ENCODE results near the gene DTX4. TPM values are rescaled to one million over a fixed set of nuclear protein-coding genes. Genes with fewer than 3 reads are reported as not detected.
A peak's percentile ranks its signal among the peaks of the same experiment; 100 is the strongest.

The DTX4 gene
- total and polyA plus RNA-seq, 2 donors, result 1.6 to 2.0 TPM

DNA sequence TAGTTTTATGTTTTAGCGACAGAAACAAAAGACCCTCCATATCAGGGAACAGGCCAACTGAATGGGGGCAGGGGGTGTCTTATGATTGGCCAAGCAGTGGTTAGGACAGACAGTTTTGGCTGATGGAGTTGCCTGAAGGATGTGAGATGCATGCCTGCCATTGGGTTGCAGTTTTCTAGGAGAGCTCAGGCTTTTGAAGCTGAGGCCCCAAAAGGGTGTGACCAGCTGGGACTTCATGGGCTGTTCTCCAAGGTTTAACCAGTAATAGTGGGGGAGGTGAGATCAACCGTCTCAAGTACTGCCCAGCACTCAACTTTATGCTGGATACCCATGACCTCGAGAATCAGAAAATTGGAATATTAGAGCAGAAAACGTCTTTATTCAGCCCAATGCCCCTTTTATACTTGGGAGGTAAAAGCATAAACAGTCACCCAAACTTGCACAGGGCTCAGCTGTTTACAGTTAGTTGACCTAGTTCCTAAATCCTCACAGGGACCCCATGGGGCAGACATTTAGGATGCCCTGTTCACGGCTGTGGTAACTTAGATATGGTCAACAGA, 13.5 kb downstream of the DTX4 start:
- DNase-seq (ENCODE audit: low read depth in 6 of 9, low spot score in 9 of 9), result no peak
- H3K4me1 ChIP-seq (ENCODE audit: control insufficient read depth in 2 of 2, insufficient read depth in 2 of 2, low read length in 2 of 2), result no peaks in the 10 kb centered on the region
- no peaks in the 10 kb centered on the region for H3K9me3 ChIP-seq (ENCODE audit: control insufficient read depth in 2 of 2, insufficient read depth in 1 of 2, low read length in 1 of 2)
- no peak overlapping the region for H3K4me3 ChIP-seq (ENCODE audit: low read length in 2 of 2)
- no peaks in the 10 kb centered on the region for H3K36me3 ChIP-seq (ENCODE audit: control insufficient read depth in 2 of 2, insufficient read depth in 2 of 2, low read length in 1 of 2)
- WGBS, result 93% methylated on average over 5 of the region's 5 CpGs
- H3K27ac ChIP-seq (ENCODE audit: low read depth in 1 of 2, low read length in 1 of 2), result no peak overlapping the region
- no peaks in the 10 kb centered on the region for H3K27me3 ChIP-seq (ENCODE audit: control insufficient read depth in 2 of 2, insufficient read depth in 1 of 2, low read length in 1 of 2)

DNA sequence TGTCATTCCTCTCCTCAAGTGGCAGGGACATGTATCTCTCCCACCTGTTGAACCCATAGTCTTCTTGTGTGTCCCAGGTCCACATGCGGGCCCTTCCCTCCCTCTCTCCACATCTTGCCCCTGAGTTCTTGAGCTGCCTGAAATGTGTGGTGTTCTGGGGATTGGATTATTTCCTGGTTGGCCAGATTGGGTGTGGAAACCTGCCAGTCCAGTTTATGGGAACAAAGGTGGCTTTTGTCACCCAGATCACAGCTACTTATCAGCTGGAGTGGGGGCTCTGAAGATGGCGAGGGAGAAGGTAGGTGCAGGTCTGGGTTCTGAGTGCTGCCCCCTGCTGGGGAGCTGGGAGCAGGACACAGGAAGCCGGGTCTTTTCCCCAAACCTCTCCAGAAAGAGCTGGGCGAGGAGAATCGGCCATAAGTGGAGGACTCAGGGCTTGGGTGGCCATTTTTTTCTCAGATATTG, 14.2 kb downstream of the DTX4 start:
- Histone ChIP-seq H3K27ac (ENCODE audit: low read depth in 1 of 2, low read length in 1 of 2) (no peak overlapping the region), H3K9me3 (ENCODE audit: control insufficient read depth in 2 of 2, insufficient read depth in 1 of 2, low read length in 1 of 2) (no peaks in the 10 kb centered on the region), H3K36me3 (ENCODE audit: control insufficient read depth in 2 of 2, insufficient read depth in 2 of 2, low read length in 1 of 2) (no peaks in the 10 kb centered on the region), H3K4me3 (ENCODE audit: low read length in 2 of 2) (no peak overlapping the region), H3K27me3 (ENCODE audit: control insufficient read depth in 2 of 2, insufficient read depth in 1 of 2, low read length in 1 of 2) (no peaks in the 10 kb centered on the region), H3K4me1 (ENCODE audit: control insufficient read depth in 2 of 2, insufficient read depth in 2 of 2, low read length in 2 of 2) (no peaks in the 10 kb centered on the region)
- WGBS, result 89% methylated on average over 5 of the region's 5 CpGs
- DNase-seq (ENCODE audit: low read depth in 6 of 9, low spot score in 9 of 9), result peak in 4 of 9 donors; percentile 22 to 50 (median 36)

DNA sequence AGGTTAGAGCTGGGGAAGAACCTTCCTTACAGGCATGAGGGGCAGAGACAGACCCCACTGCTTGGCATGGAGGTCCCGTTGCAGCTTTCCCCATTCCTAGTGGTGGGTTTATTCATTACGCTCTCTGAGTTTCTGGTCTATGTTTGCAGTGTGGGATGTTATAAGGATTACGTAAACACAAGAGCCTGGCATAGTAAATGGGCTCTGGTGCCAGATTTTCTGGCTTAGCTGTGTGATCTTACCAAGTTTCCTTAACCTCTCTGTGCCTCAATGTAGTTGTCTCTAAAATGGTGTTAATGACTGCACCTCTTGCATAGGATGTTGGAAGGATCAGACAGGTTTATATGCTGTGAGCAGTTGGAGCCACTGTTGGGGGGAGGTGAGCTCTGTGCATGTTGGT, 15.1 kb downstream of the DTX4 start:
- no peaks in the 10 kb centered on the region for H3K4me1 ChIP-seq (ENCODE audit: control insufficient read depth in 2 of 2, insufficient read depth in 2 of 2, low read length in 2 of 2)
- 97% methylated on average over 3 of the region's 3 CpGs for WGBS
- H3K4me3 ChIP-seq (ENCODE audit: low read length in 2 of 2), result no peak overlapping the region
- no peaks in the 10 kb centered on the region for H3K27me3 ChIP-seq (ENCODE audit: control insufficient read depth in 2 of 2, insufficient read depth in 1 of 2, low read length in 1 of 2)
- H3K36me3 ChIP-seq (ENCODE audit: control insufficient read depth in 2 of 2, insufficient read depth in 2 of 2, low read length in 1 of 2), result no peaks in the 10 kb centered on the region
- H3K9me3 ChIP-seq (ENCODE audit: control insufficient read depth in 2 of 2, insufficient read depth in 1 of 2, low read length in 1 of 2), result no peaks in the 10 kb centered on the region
- no peak for DNase-seq (ENCODE audit: low read depth in 6 of 9, low spot score in 9 of 9)
- H3K27ac ChIP-seq (ENCODE audit: low read depth in 1 of 2, low read length in 1 of 2), result no peak overlapping the region

DNA sequence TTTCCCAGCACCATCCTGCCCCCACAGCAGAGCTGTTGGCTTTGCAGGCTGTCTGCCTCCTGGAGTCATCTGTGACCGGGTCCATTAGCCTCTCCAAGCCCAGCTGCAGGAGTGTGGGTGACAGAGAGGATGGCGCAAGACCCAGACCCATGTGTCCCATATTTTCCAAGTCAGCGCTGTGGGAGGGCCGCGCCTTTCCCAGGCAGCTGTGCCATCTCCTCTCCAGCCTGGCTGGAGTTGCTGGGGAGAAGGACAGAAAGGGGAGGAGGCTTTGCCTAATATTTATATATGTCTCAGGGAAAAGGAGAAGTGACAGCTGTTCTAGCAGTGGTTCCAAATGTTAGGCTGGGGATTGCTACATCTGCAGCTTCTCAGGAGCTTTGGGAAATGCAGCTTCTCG, 15.7 kb downstream of the DTX4 start:
- H3K27me3 ChIP-seq (ENCODE audit: control insufficient read depth in 2 of 2, insufficient read depth in 1 of 2, low read length in 1 of 2), result no peaks in the 10 kb centered on the region
- no peak overlapping the region for H3K27ac ChIP-seq (ENCODE audit: low read depth in 1 of 2, low read length in 1 of 2)
- 93% methylated on average over 6 of the region's 6 CpGs for WGBS
- no peaks in the 10 kb centered on the region for H3K9me3 ChIP-seq (ENCODE audit: control insufficient read depth in 2 of 2, insufficient read depth in 1 of 2, low read length in 1 of 2)
- no peak for DNase-seq (ENCODE audit: low read depth in 6 of 9, low spot score in 9 of 9)
- no peaks in the 10 kb centered on the region for H3K4me1 ChIP-seq (ENCODE audit: control insufficient read depth in 2 of 2, insufficient read depth in 2 of 2, low read length in 2 of 2)
- no peak overlapping the region for H3K4me3 ChIP-seq (ENCODE audit: low read length in 2 of 2)
- no peaks in the 10 kb centered on the region for H3K36me3 ChIP-seq (ENCODE audit: control insufficient read depth in 2 of 2, insufficient read depth in 2 of 2, low read length in 1 of 2)

DNA sequence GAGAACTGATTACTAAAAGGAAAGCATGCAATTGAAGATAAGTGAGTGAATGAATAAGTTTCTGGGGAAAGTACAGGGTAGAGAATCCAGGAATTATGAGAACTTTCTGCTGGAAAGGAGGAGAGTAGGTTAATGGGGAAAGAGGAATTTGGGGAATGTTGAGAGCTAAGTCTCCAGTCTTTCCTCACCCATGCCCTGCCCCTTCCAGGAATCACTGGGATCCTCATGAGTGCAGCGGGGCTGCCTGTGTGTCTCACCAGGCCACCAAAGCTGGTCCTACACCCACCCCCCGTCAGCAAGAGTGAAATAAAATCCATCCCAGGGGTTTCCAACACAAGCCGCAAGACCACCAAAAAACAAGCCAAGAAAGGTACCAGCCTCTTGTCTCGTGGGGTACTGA, 17.0 kb downstream of the DTX4 start:
- H3K27ac ChIP-seq (ENCODE audit: low read depth in 1 of 2, low read length in 1 of 2), result no peak overlapping the region
- no peak for DNase-seq (ENCODE audit: low read depth in 6 of 9, low spot score in 9 of 9)
- H3K4me3 ChIP-seq (ENCODE audit: low read length in 2 of 2), result no peak overlapping the region
- H3K36me3 ChIP-seq (ENCODE audit: control insufficient read depth in 2 of 2, insufficient read depth in 2 of 2, low read length in 1 of 2), result no peaks in the 10 kb centered on the region
- whole genome bisulfite sequencing, result 93% methylated on average over 4 of the region's 4 CpGs
- no peaks in the 10 kb centered on the region for H3K9me3 ChIP-seq (ENCODE audit: control insufficient read depth in 2 of 2, insufficient read depth in 1 of 2, low read length in 1 of 2)
- no peaks in the 10 kb centered on the region for H3K27me3 ChIP-seq (ENCODE audit: control insufficient read depth in 2 of 2, insufficient read depth in 1 of 2, low read length in 1 of 2)
- no peaks in the 10 kb centered on the region for H3K4me1 ChIP-seq (ENCODE audit: control insufficient read depth in 2 of 2, insufficient read depth in 2 of 2, low read length in 2 of 2)

DNA sequence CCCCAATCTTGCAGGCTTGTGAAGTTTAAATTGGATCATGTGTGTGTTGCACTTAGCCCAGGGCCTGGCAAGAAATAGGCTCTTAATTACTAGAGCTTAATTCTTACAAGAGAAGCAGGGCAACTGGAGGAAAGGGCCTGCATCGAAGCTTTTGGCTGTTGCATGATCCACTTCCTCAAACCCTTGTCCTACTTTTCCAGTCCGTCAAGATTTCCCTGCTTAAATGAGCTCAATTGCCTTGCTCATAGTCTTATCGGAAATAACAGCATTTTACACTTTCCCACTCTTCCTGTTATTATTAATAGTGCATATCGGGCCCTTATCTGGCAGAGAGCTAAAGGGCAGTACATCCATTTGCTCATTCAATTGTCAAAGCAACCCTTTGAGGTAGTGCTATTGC, 18.1 kb downstream of the DTX4 start:
- 86% methylated on average over 4 of the region's 4 CpGs for WGBS
- DNase-seq (ENCODE audit: low read depth in 6 of 9, low spot score in 9 of 9), result no peak
- H3K36me3 ChIP-seq (ENCODE audit: control insufficient read depth in 2 of 2, insufficient read depth in 2 of 2, low read length in 1 of 2), result no peaks in the 10 kb centered on the region
- no peaks in the 10 kb centered on the region for H3K9me3 ChIP-seq (ENCODE audit: control insufficient read depth in 2 of 2, insufficient read depth in 1 of 2, low read length in 1 of 2)
- H3K27me3 ChIP-seq (ENCODE audit: control insufficient read depth in 2 of 2, insufficient read depth in 1 of 2, low read length in 1 of 2), result no peaks in the 10 kb centered on the region
- no peak overlapping the region for H3K27ac ChIP-seq (ENCODE audit: low read depth in 1 of 2, low read length in 1 of 2)
- H3K4me3 ChIP-seq (ENCODE audit: low read length in 2 of 2), result no peak overlapping the region
- no peaks in the 10 kb centered on the region for H3K4me1 ChIP-seq (ENCODE audit: control insufficient read depth in 2 of 2, insufficient read depth in 2 of 2, low read length in 2 of 2)

DNA sequence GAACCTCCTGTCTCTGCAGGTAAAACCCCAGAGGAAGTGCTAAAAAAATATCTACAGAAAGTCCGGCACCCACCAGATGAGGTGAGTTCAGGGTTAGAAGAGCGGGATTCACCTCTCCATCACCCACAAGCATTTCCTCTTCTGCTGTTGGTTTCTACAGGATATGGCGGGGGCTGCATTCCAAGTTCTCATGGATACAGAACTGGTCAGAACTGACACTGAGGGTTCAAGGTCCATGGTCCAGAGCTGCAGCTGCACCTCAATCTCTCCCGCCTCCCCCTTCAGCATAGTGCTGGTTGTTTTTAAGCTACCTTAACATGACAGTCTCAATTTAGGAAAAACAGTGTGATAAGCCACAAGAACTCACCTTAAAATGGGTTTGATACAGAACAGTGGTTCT, 19.2 kb downstream of the DTX4 start:
- Histone ChIP-seq H3K4me1 (ENCODE audit: control insufficient read depth in 2 of 2, insufficient read depth in 2 of 2, low read length in 2 of 2) (no peaks in the 10 kb centered on the region), H3K9me3 (ENCODE audit: control insufficient read depth in 2 of 2, insufficient read depth in 1 of 2, low read length in 1 of 2) (no peaks in the 10 kb centered on the region), H3K36me3 (ENCODE audit: control insufficient read depth in 2 of 2, insufficient read depth in 2 of 2, low read length in 1 of 2) (no peaks in the 10 kb centered on the region), H3K27ac (ENCODE audit: low read depth in 1 of 2, low read length in 1 of 2) (no peak overlapping the region), H3K4me3 (ENCODE audit: low read length in 2 of 2) (no peak overlapping the region), H3K27me3 (ENCODE audit: control insufficient read depth in 2 of 2, insufficient read depth in 1 of 2, low read length in 1 of 2) (no peaks in the 10 kb centered on the region)
- no peak for DNase-seq (ENCODE audit: low read depth in 6 of 9, low spot score in 9 of 9)
- 77% methylated on average over 4 of the region's 4 CpGs for WGBS

DNA sequence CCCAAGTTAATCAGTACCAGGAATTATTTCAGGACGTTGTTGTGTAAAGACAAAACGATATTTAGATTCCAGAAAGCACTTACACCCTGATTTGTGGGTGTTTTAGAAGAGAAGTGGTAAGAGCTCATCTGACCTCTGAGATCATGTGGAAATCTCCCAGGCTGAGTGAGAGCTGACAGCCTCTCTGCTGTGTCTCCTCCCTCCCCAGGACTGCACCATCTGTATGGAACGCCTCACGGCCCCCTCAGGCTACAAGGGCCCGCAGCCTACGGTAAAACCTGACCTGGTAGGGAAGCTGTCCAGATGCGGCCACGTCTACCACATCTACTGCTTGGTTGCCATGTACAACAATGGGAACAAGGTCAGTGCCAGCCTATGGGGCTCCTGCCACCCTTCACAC, 20.0 kb downstream of the DTX4 start:
- WGBS, result 98% methylated on average over 8 of the region's 8 CpGs
- Histone ChIP-seq H3K27ac (ENCODE audit: low read depth in 1 of 2, low read length in 1 of 2) (no peak overlapping the region), H3K9me3 (ENCODE audit: control insufficient read depth in 2 of 2, insufficient read depth in 1 of 2, low read length in 1 of 2) (no peaks in the 10 kb centered on the region), H3K4me3 (ENCODE audit: low read length in 2 of 2) (no peak overlapping the region), H3K27me3 (ENCODE audit: control insufficient read depth in 2 of 2, insufficient read depth in 1 of 2, low read length in 1 of 2) (no peaks in the 10 kb centered on the region), H3K36me3 (ENCODE audit: control insufficient read depth in 2 of 2, insufficient read depth in 2 of 2, low read length in 1 of 2) (no peaks in the 10 kb centered on the region), H3K4me1 (ENCODE audit: control insufficient read depth in 2 of 2, insufficient read depth in 2 of 2, low read length in 2 of 2) (no peaks in the 10 kb centered on the region)
- no peak for DNase-seq (ENCODE audit: low read depth in 6 of 9, low spot score in 9 of 9)

DNA sequence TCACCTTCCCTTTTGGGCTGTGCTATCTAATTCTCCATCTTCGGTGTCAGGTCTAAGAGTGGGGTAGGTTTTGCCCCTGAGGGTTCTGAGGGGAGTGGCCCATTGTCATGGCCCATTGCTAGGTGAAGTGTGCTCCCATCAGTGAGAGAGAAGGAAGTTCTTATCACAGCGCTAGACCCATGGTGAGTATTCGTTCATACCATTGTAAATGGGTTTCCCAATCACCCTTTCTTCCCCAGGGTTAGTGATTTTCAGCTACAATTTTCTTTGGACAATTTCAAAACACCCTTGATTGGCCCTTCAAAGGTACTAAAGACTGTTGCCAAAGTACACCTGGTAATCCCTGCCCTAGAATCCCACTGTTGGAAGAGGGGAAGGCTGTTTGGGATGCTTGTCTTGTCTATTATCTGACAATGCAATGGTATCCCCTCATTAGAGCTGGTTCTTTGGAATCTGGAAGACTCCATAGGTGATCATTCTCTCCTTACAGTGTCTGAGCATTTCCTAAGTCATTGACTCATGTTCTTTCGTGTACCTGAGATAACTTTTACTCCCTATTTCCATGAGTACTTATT, 20.6 kb downstream of the DTX4 start:
- Histone ChIP-seq H3K36me3 (ENCODE audit: control insufficient read depth in 2 of 2, insufficient read depth in 2 of 2, low read length in 1 of 2) (no peaks in the 10 kb centered on the region), H3K4me1 (ENCODE audit: control insufficient read depth in 2 of 2, insufficient read depth in 2 of 2, low read length in 2 of 2) (no peaks in the 10 kb centered on the region), H3K27ac (ENCODE audit: low read depth in 1 of 2, low read length in 1 of 2) (no peak overlapping the region), H3K27me3 (ENCODE audit: control insufficient read depth in 2 of 2, insufficient read depth in 1 of 2, low read length in 1 of 2) (no peaks in the 10 kb centered on the region), H3K9me3 (ENCODE audit: control insufficient read depth in 2 of 2, insufficient read depth in 1 of 2, low read length in 1 of 2) (no peaks in the 10 kb centered on the region), H3K4me3 (ENCODE audit: low read length in 2 of 2) (no peak overlapping the region)
- DNase-seq (ENCODE audit: low read depth in 6 of 9, low spot score in 9 of 9), result no peak
- 94% methylated on average over 4 of the region's 4 CpGs for WGBS

Data from thymus (tissue), 11 donors.